Measurements from ENCODE around the gene FAM219A.

GRCh38 chr9:34463098-34463900 lies 4.9 kb upstream of the FAM219A start:
- TF ChIP-seq FOXA1 (IDR thresholded peaks at IDR 0.05): no peak
- no peak for TF ChIP-seq BHLHE40 (IDR thresholded peaks at IDR 0.05; ENCODE audit: borderline replicate concordance)
- TF ChIP-seq ARNT (IDR thresholded peaks at IDR 0.05): no peak
- TF ChIP-seq SUZ12 (IDR thresholded peaks at IDR 0.05): no peak
- TF ChIP-seq ELF4 (IDR thresholded peaks at IDR 0.05): no peak
- no peak for TF ChIP-seq HDGF (IDR thresholded peaks at IDR 0.05; ENCODE audit: borderline replicate concordance)
- no peak for TF ChIP-seq CTBP1 (IDR thresholded peaks at IDR 0.05; ENCODE audit: borderline replicate concordance)
